VCaP (cell line): ENCODE results near the gene SNTG2.

Experiments used
- H3K27ac ChIP-seq: fragments of 450-650 bp; 2 replicates; pipeline ENCODE4 v1.5.1; 2017
- CTCF ChIP-seq: fragments of 450-650 bp; conservative IDR thresholded peaks from 2 replicates; pipeline ENCODE4 v1.5.1; 2017; ENCODE audit warnings: mild to moderate bottlenecking, moderate library complexity

SNTG2 gene

GRCh38 chr2:1157107-1157506 lies 206.5 kb downstream of the SNTG2 start:
- TF ChIP-seq CTCF: no peak
- H3K27ac ChIP-seq: no peak overlapping the region

GRCh38 chr2:1159013-1159412 lies 208.4 kb downstream of the SNTG2 start:
- H3K27ac ChIP-seq: no peak overlapping the region
- no peak for TF ChIP-seq CTCF

- H3K27ac ChIP-seq: no peak overlapping the region
These were observed 211.6 kb downstream of the SNTG2 start for GRCh38 chr2:1162246-1162645.

GRCh38 chr2:1162768-1163584 lies 212.3 kb downstream of the SNTG2 start:
- no peak overlapping the region for H3K27ac ChIP-seq
- TF ChIP-seq CTCF: no peak

More at GRCh38 chr2:1162246-1162645, 211.6 kb downstream of the SNTG2 start:
- no peak for TF ChIP-seq CTCF

- H3K27ac ChIP-seq: no peak overlapping the region
- no peak for TF ChIP-seq CTCF
These were observed 216.3 kb downstream of the SNTG2 start for GRCh38 chr2:1166976-1167375.

GRCh38 chr2:1168846-1169245 lies 218.2 kb downstream of the SNTG2 start:
- TF ChIP-seq CTCF: no peak
- no peak overlapping the region for H3K27ac ChIP-seq

GRCh38 chr2:1169291-1169949 lies 218.8 kb downstream of the SNTG2 start:
- TF ChIP-seq CTCF: no peak
- no peak overlapping the region for H3K27ac ChIP-seq
